IPS-20b (cell line): ENCODE results near the gene SKAP1.
"Not testable (repeated sequence)": the region's sequence is repeated elsewhere in the genome, so short reads cannot be mapped to it uniquely, and the experiment has no call there.

Source experiments
- H3K27ac ChIP-seq: one replicate; pipeline ENCODE4 v1.5.1; 2013; ENCODE audit warnings: low read length
- H3K27me3 ChIP-seq: 2 replicates; pipeline ENCODE4 v1.6.1; 2013; ENCODE audit warnings: mild to moderate bottlenecking, low read length, inconsistent platforms; ENCODE audit not compliant: insufficient read depth
- H3K36me3 ChIP-seq: 2 replicates; pipeline ENCODE4 v1.6.1; 2013; ENCODE audit warnings: low read depth, mild to moderate bottlenecking, inconsistent platforms, low read length, moderate library complexity; ENCODE audit not compliant: insufficient read depth
- H3K4me1 ChIP-seq: 2 replicates; pipeline ENCODE4 v1.6.1; 2013; ENCODE audit warnings: mild to moderate bottlenecking, control low read depth, inconsistent platforms, low read length, moderate library complexity; ENCODE audit not compliant: insufficient read depth
- H3K4me3 ChIP-seq: 2 replicates; pipeline ENCODE4 v1.5.1; 2013; ENCODE audit warnings: mild to moderate bottlenecking, low read length, inconsistent platforms
- H3K9ac ChIP-seq: 2 replicates; pipeline ENCODE4 v1.6.1; 2013; ENCODE audit warnings: low read depth, mild to moderate bottlenecking, inconsistent platforms, low read length, moderate library complexity
- H3K9me3 ChIP-seq: 2 replicates; pipeline ENCODE4 v1.6.1; 2013; ENCODE audit warnings: mild to moderate bottlenecking, low read depth, low read length, inconsistent platforms; ENCODE audit not compliant: insufficient read depth

SKAP1 gene

GRCh38 chr17:48209973-48210372 is 220.0 kb downstream of the SKAP1 start:
- Histone ChIP-seq H3K27me3 (no peaks in the 10 kb centered on the region), H3K4me3 (no peak overlapping the region), H3K9ac (no peak overlapping the region), H3K27ac (no peak overlapping the region), H3K9me3 (no peaks in the 10 kb centered on the region), H3K36me3 (no peaks in the 10 kb centered on the region), H3K4me1 (no peaks in the 10 kb centered on the region)

DNA sequence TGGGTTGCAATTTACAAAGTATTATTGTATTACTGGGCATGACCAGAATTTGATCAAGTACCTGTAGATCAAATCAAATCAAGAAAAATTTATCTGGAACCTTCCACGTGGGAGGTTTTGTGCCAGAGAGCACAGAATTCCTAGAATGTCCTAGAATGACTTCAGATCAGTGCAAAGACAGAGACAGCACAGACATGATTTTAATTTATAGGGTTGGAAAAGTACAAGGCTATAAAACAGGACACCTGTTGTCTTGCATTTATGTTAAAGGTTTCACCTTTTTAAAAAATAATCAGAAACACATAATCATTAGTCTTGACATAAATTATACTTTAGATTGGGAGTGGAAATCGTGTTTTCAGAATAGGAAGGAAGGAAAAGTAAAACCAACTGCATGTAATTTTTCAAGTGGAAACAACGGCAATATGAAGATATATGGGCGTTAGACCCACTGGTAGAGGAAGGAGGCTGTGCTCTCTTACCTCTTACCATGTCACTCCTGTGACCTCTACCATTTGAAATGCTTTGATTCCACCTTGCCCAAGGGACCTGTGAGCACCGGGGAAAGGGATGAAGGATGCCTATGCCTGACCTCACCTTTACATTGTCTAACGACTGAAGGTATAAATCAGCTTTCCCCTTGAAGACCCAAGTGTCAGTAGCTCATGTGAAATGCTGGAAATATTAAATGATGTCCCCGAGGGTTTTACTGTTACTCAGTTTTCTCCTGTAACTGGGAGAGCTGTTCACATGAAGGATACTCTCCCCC is 222.1 kb downstream of the SKAP1 start:
- Histone ChIP-seq H3K4me3 (no peak overlapping the region), H3K27me3 (no peaks in the 10 kb centered on the region), H3K9ac (no peak overlapping the region), H3K9me3 (no peaks in the 10 kb centered on the region), H3K4me1 (no peaks in the 10 kb centered on the region), H3K27ac (no peak overlapping the region), H3K36me3 (no peaks in the 10 kb centered on the region)

GRCh38 chr17:48207036-48207435 is 223.0 kb downstream of the SKAP1 start:
- H3K4me3 ChIP-seq, H3K9me3 ChIP-seq, H3K27me3 ChIP-seq, H3K36me3 ChIP-seq, H3K9ac ChIP-seq, H3K4me1 ChIP-seq, H3K27ac ChIP-seq: not testable (repeated sequence)

DNA sequence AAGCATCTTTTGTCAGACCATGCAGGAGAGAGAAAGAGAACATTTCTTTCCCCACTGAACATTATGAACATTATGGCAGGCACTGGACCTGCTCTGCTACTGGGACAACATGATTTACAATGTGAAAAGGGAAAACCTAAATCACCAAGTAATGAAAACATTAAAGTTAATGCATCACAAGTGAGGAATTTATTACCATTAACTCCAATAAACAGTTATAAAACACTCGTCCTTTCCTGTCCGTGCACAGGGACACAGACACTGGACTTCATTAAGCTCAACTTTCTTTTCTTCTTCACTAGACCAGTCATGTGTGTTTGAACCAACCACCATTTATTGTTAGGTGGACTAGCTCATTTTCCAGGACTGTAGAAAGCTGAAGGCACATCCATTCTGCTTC is 227.1 kb downstream of the SKAP1 start:
- Histone ChIP-seq H3K4me3 (no peak overlapping the region), H3K27ac (no peak overlapping the region), H3K9me3 (no peaks in the 10 kb centered on the region), H3K9ac (no peak overlapping the region), H3K4me1 (no peaks in the 10 kb centered on the region), H3K27me3 (no peaks in the 10 kb centered on the region), H3K36me3 (no peaks in the 10 kb centered on the region)

- no peak overlapping the region for H3K9ac ChIP-seq
- no peaks in the 10 kb centered on the region; the same call in 1 of the 2 replicates for H3K27me3 ChIP-seq
- no peaks in the 10 kb centered on the region for H3K9me3 ChIP-seq
- peaks cover 5% of the 10 kb centered on the region; the same call in 1 of the 2 replicates for H3K4me1 ChIP-seq
- H3K27ac ChIP-seq = no peak overlapping the region
- no peak overlapping the region for H3K4me3 ChIP-seq
- H3K36me3 ChIP-seq = no peaks in the 10 kb centered on the region
Observed at GRCh38 chr17:48198950-48199541, 231.0 kb downstream of the SKAP1 start.

- Histone ChIP-seq H3K36me3 (no peaks in the 10 kb centered on the region), H3K9me3 (no peaks in the 10 kb centered on the region), H3K27me3 (no peaks in the 10 kb centered on the region; the same call in 1 of the 2 replicates), H3K27ac (no peak overlapping the region), H3K4me3 (no peak overlapping the region), H3K4me1 (peaks cover 12% of the 10 kb centered on the region; the same call in 1 of the 2 replicates), H3K9ac (no peak overlapping the region)
Observed at GRCh38 chr17:48195910-48196309, 234.1 kb downstream of the SKAP1 start.

GRCh38 chr17:48194097-48194550 is 235.9 kb downstream of the SKAP1 start:
- no peaks in the 10 kb centered on the region; the same call in 1 of the 2 replicates for H3K27me3 ChIP-seq
- H3K27ac ChIP-seq = no peak overlapping the region
- H3K9ac ChIP-seq = no peak overlapping the region
- no peaks in the 10 kb centered on the region for H3K9me3 ChIP-seq
- H3K4me3 ChIP-seq = no peak overlapping the region
- H3K4me1 ChIP-seq = peaks cover 12% of the 10 kb centered on the region; the same call in 1 of the 2 replicates
- no peaks in the 10 kb centered on the region for H3K36me3 ChIP-seq

DNA sequence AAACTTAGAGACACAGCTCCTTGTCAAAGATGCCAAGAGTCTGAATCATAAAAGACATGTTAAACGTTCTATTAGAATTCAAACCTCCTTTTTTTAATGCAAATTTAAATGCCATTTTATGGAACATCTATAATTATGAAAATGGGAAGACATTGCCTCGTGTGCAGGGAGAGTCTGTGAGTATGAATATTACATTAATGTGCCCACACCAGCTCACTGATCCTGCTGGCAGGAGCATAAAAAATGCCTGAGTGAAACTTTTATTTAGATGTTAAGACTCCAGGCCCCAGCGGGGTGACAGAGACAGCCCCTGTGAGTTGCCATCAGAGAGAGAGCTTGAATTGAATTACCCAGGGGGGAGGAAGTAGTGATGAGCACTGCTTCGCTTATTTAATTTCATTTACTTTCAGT is 237.7 kb downstream of the SKAP1 start:
- no peaks in the 10 kb centered on the region; the same call in 1 of the 2 replicates for H3K27me3 ChIP-seq
- no peaks in the 10 kb centered on the region for H3K36me3 ChIP-seq
- no peaks in the 10 kb centered on the region for H3K9me3 ChIP-seq

DNA sequence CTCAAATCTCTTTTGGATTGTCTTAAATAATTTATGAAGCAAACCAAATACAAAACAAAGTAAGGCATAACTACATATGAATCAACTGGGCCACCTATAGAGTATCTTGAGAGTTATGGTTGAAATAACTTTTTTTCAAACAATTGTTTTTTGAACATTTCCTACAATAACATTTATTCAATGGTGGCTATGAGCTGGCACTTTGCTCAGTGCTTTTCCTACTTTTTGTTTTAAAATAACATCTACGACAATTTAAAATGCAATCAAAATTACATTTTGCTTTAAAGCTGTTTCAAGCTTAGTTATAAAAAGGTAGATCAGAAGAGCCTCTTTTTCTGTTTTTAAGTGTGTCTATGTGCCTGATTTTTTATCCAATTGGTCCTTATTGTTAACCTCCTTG is 238.7 kb downstream of the SKAP1 start:
- Histone ChIP-seq H3K36me3 (no peaks in the 10 kb centered on the region), H3K27me3 (no peaks in the 10 kb centered on the region; the same call in 1 of the 2 replicates), H3K4me3 (no peak overlapping the region), H3K4me1 (peaks cover 12% of the 10 kb centered on the region; the same call in 1 of the 2 replicates), H3K27ac (no peak overlapping the region), H3K9ac (no peak overlapping the region), H3K9me3 (no peaks in the 10 kb centered on the region)

More for the DNA sequence above, 237.7 kb downstream of the SKAP1 start:
- Histone ChIP-seq H3K4me3 (peak overlapping the region; percentile 34; the same call in 1 of the 2 replicates), H3K9ac (no peak overlapping the region), H3K27ac (no peak overlapping the region), H3K4me1 (peaks cover 12% of the 10 kb centered on the region; the same call in 1 of the 2 replicates)

GRCh38 chr17:48190871-48191270 is 239.1 kb downstream of the SKAP1 start:
- peaks cover 12% of the 10 kb centered on the region; the same call in 1 of the 2 replicates for H3K4me1 ChIP-seq
- no peak overlapping the region for H3K27ac ChIP-seq
- no peaks in the 10 kb centered on the region; the same call in 1 of the 2 replicates for H3K27me3 ChIP-seq
- H3K36me3 ChIP-seq = no peaks in the 10 kb centered on the region
- H3K9me3 ChIP-seq = no peaks in the 10 kb centered on the region
- no peak overlapping the region for H3K9ac ChIP-seq
- H3K4me3 ChIP-seq = no peak overlapping the region

GRCh38 chr17:48187872-48188608 is 242.0 kb downstream of the SKAP1 start:
- no peaks in the 10 kb centered on the region for H3K9me3 ChIP-seq
- no peak overlapping the region for H3K9ac ChIP-seq
- H3K4me1 ChIP-seq = peaks cover 5% of the 10 kb centered on the region; the same call in 1 of the 2 replicates
- H3K27me3 ChIP-seq = peaks cover 13% of the 10 kb centered on the region
- no peaks in the 10 kb centered on the region for H3K36me3 ChIP-seq
- H3K27ac ChIP-seq = no peak overlapping the region
- no peak overlapping the region for H3K4me3 ChIP-seq
